B cell (primary cell): ENCODE results near the gene GLCCI1. TPM values are rescaled to one million over a fixed set of nuclear protein-coding genes. Genes with fewer than 3 reads are reported as not detected.

Experiments
- ATAC-seq: fragments of 200-7000 bp; cut with Tn5 transposase; one replicate; pipeline ENCODE4 v1.10.0; 2021; ENCODE audit warnings: low read depth, mild to moderate bottlenecking, moderate number of reproducible peaks, moderate library complexity
- CTCF ChIA-PET: fragments of 350-600 bp; sonication (Branson Sonifier 250); formaldehyde crosslinking; loops from one replicate; lab custom pipeline; 2021; ENCODE audit warnings: antibody characterized with exemption, inconsistent platforms; lab: Charles Lee
- POLR2A ChIA-PET: fragments of 350-600 bp; sonication (Branson Sonifier 250); formaldehyde crosslinking; loops from one replicate; lab custom pipeline; 2021; ENCODE audit warnings: antibody characterized with exemption; lab: Charles Lee
- DNase-seq: peaks from one replicate; pipeline ENCODE4 v3.0.0; 2013
- H2AFZ ChIP-seq: 2 replicates; pipeline ENCODE4 v1.6.1; 2012; ENCODE audit warnings: mild to moderate bottlenecking, low read depth, low read length; ENCODE audit not compliant: insufficient read depth, poor library complexity, severe bottlenecking
- H3K27ac ChIP-seq, 2 donors: 1 replicate in 1 of 2; 2 replicates in 1 of 2; pipeline ENCODE4 v1.5.1; 2012 to 2013; ENCODE audit warnings: low read length in 2 of 2, mild to moderate bottlenecking in 2 of 2, moderate library complexity in 1 of 2
- H3K27me3 ChIP-seq, 4 experiments: fragments of 200-600 bp in 1 of 4; sonication (generic) in 1 of 4; replicated peaks in 1 of 4; 1 replicate in 2 of 4; 2 replicates in 2 of 4; pipeline versions ENCODE4 v1.6.1 to v1.7.0; 2013 to 2016; ENCODE audit warnings: low read length in 3 of 4, mild to moderate bottlenecking in 2 of 4, mixed read lengths in 1 of 4, moderate library complexity in 1 of 4; ENCODE audit not compliant: insufficient read depth in 4 of 4, control insufficient read depth in 3 of 4; ENCODE audit errors: control extremely low read depth in 1 of 4
- H3K36me3 ChIP-seq, 2 experiments: replicated peaks in 1 of 2; 1 replicate in 1 of 2; 2 replicates in 1 of 2; pipeline versions ENCODE4 v1.6.1 to v1.7.1; 2013; ENCODE audit warnings: low read length in 1 of 2; ENCODE audit not compliant: insufficient read depth in 2 of 2, control insufficient read depth in 1 of 2; ENCODE audit errors: control extremely low read depth in 1 of 2, extremely low read depth in 1 of 2
- H3K4me1 ChIP-seq, 2 donors: fragments of 200-600 bp in 1 of 2; sonication (generic) in 1 of 2; 1 replicate in 1 of 2; 2 replicates in 1 of 2; pipeline versions ENCODE4 v1.5.1 to v1.6.1; 2013 to 2017; ENCODE audit warnings: low read length in 2 of 2; ENCODE audit not compliant: control insufficient read depth in 2 of 2, insufficient read depth in 2 of 2
- H3K4me2 ChIP-seq: replicated peaks from 2 replicates; pipeline ENCODE3; 2012; ENCODE audit warnings: mild to moderate bottlenecking, low read depth, low read length; ENCODE audit not compliant: poor library complexity, severe bottlenecking
- H3K4me3 ChIP-seq, 5 experiments: fragments of 200-600 bp in 1 of 5; sonication (generic) in 1 of 5; 1 replicate in 3 of 5; 2 replicates in 2 of 5; pipeline versions ENCODE4 v1.5.1 to v1.7.0; 2011 to 2016; ENCODE audit warnings: low read length in 4 of 5, mild to moderate bottlenecking in 4 of 5, low read depth in 2 of 5, control low read depth in 1 of 5, moderate library complexity in 1 of 5; ENCODE audit not compliant: insufficient read depth in 1 of 5; ENCODE audit errors: control extremely low read depth in 1 of 5, extremely low read depth in 1 of 5
- H3K79me2 ChIP-seq: fragments of 200-600 bp; sonication (generic); one replicate; pipeline ENCODE4 v1.6.0; 2016; ENCODE audit warnings: low read length; ENCODE audit not compliant: control insufficient read depth, insufficient read depth
- H3K9ac ChIP-seq: fragments of 200-600 bp; sonication (generic); 2 replicates; pipeline ENCODE4 v1.6.1; 2017; ENCODE audit warnings: mild to moderate bottlenecking, low read length, moderate library complexity
- H3K9me3 ChIP-seq, 3 donors: one replicate each; pipeline versions ENCODE4 v1.6.1 to v1.7.1; 2013; ENCODE audit warnings: low read length in 2 of 3; ENCODE audit not compliant: control insufficient read depth in 2 of 3, insufficient read depth in 1 of 3; ENCODE audit errors: control extremely low read depth in 1 of 3
- H4K20me1 ChIP-seq: 2 replicates; pipeline ENCODE4 v1.6.0; 2012; ENCODE audit warnings: mild to moderate bottlenecking, low read length; ENCODE audit not compliant: insufficient read depth, control insufficient read depth, poor library complexity, severe bottlenecking
- H3K27ac Mint-ChIP-seq: one replicate; pipeline ENCODE4 v1.8.0; 2021; ENCODE audit warnings: mixed read lengths
- H3K27me3 Mint-ChIP-seq: one replicate; pipeline ENCODE4 v1.8.0; 2021; ENCODE audit warnings: mixed read lengths
- H3K4me1 Mint-ChIP-seq: one replicate; pipeline ENCODE4 v1.8.0; 2021; ENCODE audit warnings: mixed read lengths
- H3K4me3 Mint-ChIP-seq: one replicate; pipeline ENCODE4 v1.8.0; 2021; ENCODE audit warnings: mixed read lengths
- H3K9me3 Mint-ChIP-seq: one replicate; pipeline ENCODE4 v1.8.0; 2022; ENCODE audit warnings: mixed read lengths; ENCODE audit not compliant: insufficient read depth
- CTCF ChIP-seq: fragments of 200-600 bp; IDR thresholded peaks from one replicate; pipeline ENCODE4 v1.8.0; 2022; ENCODE audit warnings: antibody characterized with exemption, mild to moderate bottlenecking
- EZH2 ChIP-seq: IDR thresholded peaks from 2 replicates; pipeline ENCODE4 v1.6.1; 2012; ENCODE audit warnings: borderline replicate concordance, low read depth, mild to moderate bottlenecking, moderate library complexity, low read length; ENCODE audit not compliant: insufficient read depth, poor library complexity, severe bottlenecking
- whole genome bisulfite sequencing: methylation state at CpG from one replicate; pipeline ENCODE4 v1.1.5; 2013; ENCODE audit warnings: missing lambda C conversion rate; ENCODE audit not compliant: insufficient coverage; 5-methylcytosine and 5-hydroxymethylcytosine counted together
- intact Hi-C: fragments of 100-400 bp; cut with micrococcal nuclease; formaldehyde crosslinking; loops from one replicate; pipeline ENCODE4 v1.10.0; 2022
- polyA plus RNA-seq: library from polyadenylated mRNA; depleted of rRNA; stranded (reverse); fragments of >200 nt; gene quantifications from 2 replicates; pipeline ENCODE4 v1.2.3, GENCODE V29; 2012
- total RNA-seq, 2 donors: library from RNA; stranded (reverse); fragments of 120-200 nt in 1 of 2; gene quantifications; 1 replicate in 1 of 2; 2 replicates in 1 of 2; pipeline versions ENCODE4 v1.2.3 to v1.2.4, GENCODE V29; 2013 to 2022

Gene GLCCI1
- total and polyA plus RNA-seq, 2 donors (not counting 1 experiment from before 2014, with no cell fraction given) = 17.7 to 50.3 TPM

DNA sequence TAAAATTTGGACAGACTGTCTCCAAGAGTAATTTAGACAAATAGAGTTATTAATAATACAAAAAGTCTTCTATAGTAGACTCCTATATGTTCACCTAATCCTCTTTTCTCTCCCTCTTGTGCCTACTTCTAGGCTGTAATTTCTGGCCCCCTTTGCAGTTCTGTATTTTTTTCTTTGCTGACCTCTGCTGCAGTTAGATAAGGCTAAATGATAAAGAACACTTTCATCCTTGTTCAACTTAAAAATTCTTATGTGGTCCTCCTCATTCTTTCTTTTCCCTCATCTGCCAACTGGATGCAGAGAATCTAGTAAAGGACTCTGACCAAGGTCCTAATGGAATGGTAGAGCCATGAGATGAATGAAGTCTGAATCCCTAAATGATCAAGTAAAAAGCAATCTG, 20.1 kb downstream of the GLCCI1 start:
- no peaks in the 10 kb centered on the region for H3K27me3 ChIP-seq
- H3K4me1 ChIP-seq = peaks cover 0 to 8% of the 10 kb centered on the region in 2 donors
- H3K4me3 ChIP-seq = no peak overlapping the region
- H3K9me3 ChIP-seq = peaks cover 0 to 23% (median 3%) of the 10 kb centered on the region in 3 donors
- peak overlapping the region; percentile 51 for H3K4me2 ChIP-seq
- CTCF ChIA-PET = no interaction called here
- ATAC-seq = no peak
- intact Hi-C loops = no loop called here
- TF ChIP-seq EZH2 (no peak), CTCF (no peak)
- peaks cover 7% of the 10 kb centered on the region for H4K20me1 ChIP-seq
- POLR2A ChIA-PET = no interaction called here
- Mint-ChIP-seq H3K4me1 (peaks cover 44% of the 10 kb centered on the region), H3K9me3 (peaks cover 6% of the 10 kb centered on the region), H3K4me3 (no peak overlapping the region), H3K27ac (no peak overlapping the region), H3K27me3 (no peaks in the 10 kb centered on the region)
- no peak for DNase-seq
- no peak overlapping the region for H3K9ac ChIP-seq
- H3K79me2 ChIP-seq = peaks cover 84% of the 10 kb centered on the region
- H2AFZ ChIP-seq = no peak overlapping the region
- H3K36me3 ChIP-seq = peaks cover 0 to 2% of the 10 kb centered on the region in 2 experiments
- no peak overlapping the region for H3K27ac ChIP-seq

DNA sequence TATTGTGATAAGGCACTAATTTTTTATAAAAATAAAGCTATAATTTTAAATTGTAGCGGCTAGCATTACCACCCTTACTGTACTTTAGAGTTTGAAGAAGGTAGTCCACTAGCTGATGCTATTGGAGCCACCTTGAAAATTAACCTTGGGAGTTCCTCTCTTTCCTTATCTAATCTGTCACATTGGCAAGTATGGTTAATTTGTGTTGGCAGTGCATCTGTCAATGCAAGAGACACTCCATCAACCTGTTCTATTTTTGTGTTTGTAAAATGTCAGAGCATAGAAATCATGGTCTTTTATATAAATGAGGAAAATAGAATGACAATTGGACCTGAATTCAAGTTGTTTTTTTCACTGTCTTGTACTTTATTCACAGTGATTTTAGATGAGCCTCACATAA, 20.5 kb downstream of the GLCCI1 start:
- H3K79me2 ChIP-seq = peaks cover 84% of the 10 kb centered on the region
- no peak overlapping the region for H2AFZ ChIP-seq
- H3K27me3 ChIP-seq = no peaks in the 10 kb centered on the region
- peaks cover 7% of the 10 kb centered on the region for H4K20me1 ChIP-seq
- peak overlapping the region; percentile 40 for H3K9ac ChIP-seq
- peaks cover 0 to 2% of the 10 kb centered on the region in 2 experiments for H3K36me3 ChIP-seq
- no CpG with 5 or more reads among the region's 1 CpG for WGBS
- peak overlapping the region; percentile 38 for H3K27ac Mint-ChIP-seq
- intact Hi-C loops = no loop called here
- DNase-seq (no peak), ATAC-seq (no peak)
- H3K9me3 ChIP-seq = peaks cover 0 to 23% (median 3%) of the 10 kb centered on the region in 3 donors
- ChIA-PET CTCF (no interaction called here), POLR2A (no interaction called here)
- H3K4me3 Mint-ChIP-seq = peak overlapping the region; percentile 65
- H3K4me2 ChIP-seq = peak overlapping the region; percentile 51
- peaks cover 6% of the 10 kb centered on the region for H3K9me3 Mint-ChIP-seq
- H3K27ac ChIP-seq = peak overlapping the region in 1 of 2 donors; percentile 40
- peaks cover 0 to 8% of the 10 kb centered on the region in 2 donors for H3K4me1 ChIP-seq
- TF ChIP-seq CTCF (no peak), EZH2 (no peak)
- no peaks in the 10 kb centered on the region for H3K27me3 Mint-ChIP-seq
- peaks cover 43% of the 10 kb centered on the region for H3K4me1 Mint-ChIP-seq
- H3K4me3 ChIP-seq = no peak overlapping the region
